Hepatocyte (in vitro differentiated cells): ENCODE data around the gene TACC2.

ENCODE experiments used
- EZH2phosphoT487 ChIP-seq: fragments of 200-600 bp; sonication (generic); IDR thresholded peaks from one replicate; pipeline ENCODE4 v1.6.1; 2018; ENCODE audit warnings: antibody characterized with exemption, mild to moderate bottlenecking, low read depth, moderate library complexity; ENCODE audit not compliant: unreplicated experiment, severe bottlenecking
- TF ChIP-seq, protein P1 (sequence below): fragments of 200-600 bp; sonication (generic); IDR thresholded peaks from 2 replicates; pipeline ENCODE4 v1.5.1; 2016; ENCODE audit warnings: antibody characterized with exemption, mild to moderate bottlenecking; ENCODE audit not compliant: poor library complexity

DNA sequence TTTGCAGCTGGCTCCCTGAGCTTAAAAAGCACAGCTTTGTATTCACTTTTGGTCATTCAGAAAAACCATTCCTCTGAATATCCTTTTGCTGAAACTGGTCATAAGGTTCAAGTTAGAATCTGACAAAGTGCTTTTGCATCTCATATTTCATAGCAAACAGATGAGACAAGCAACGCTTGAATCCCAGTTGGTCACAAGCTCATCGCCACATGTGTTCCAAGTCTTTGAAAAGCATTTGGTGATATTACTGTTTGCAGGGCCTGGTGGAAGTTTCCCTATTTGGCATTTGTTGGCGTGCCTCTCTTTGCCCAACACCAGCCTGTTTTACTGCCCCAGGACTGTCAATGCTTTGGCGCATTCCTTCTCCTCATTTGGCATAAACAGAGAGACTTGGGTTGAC is 10.3 kb downstream of the TACC2 start:
- TF ChIP-seq, protein P1, sequence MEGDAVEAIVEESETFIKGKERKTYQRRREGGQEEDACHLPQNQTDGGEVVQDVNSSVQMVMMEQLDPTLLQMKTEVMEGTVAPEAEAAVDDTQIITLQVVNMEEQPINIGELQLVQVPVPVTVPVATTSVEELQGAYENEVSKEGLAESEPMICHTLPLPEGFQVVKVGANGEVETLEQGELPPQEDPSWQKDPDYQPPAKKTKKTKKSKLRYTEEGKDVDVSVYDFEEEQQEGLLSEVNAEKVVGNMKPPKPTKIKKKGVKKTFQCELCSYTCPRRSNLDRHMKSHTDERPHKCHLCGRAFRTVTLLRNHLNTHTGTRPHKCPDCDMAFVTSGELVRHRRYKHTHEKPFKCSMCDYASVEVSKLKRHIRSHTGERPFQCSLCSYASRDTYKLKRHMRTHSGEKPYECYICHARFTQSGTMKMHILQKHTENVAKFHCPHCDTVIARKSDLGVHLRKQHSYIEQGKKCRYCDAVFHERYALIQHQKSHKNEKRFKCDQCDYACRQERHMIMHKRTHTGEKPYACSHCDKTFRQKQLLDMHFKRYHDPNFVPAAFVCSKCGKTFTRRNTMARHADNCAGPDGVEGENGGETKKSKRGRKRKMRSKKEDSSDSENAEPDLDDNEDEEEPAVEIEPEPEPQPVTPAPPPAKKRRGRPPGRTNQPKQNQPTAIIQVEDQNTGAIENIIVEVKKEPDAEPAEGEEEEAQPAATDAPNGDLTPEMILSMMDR, result no peak
- TF ChIP-seq EZH2phosphoT487, result no peak
